ENCODE measurements around the gene CXCL1.

CXCL1 gene

DNA sequence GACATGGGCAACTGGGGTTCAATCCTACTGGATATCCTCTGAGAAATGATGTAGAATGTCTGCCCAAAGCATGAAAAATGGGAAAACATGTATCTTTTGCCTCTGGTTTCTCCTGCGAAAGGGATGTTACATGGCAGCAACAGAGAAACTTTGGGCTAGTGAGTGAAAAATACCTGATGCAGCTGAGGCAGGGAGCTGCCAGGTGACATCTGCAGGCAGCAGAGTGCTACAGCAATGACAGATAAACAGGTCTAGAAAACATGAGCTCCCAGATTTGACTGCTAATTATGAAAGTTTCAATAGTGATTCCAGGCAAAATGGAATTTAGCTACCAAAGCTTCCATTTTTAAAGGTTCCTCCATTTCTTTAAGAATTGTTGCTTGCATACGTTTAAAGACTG is 4.8 kb upstream of the CXCL1 start:
- H3K27ac ChIP-seq (replicated peaks) = no peak overlapping the region
- DNase-seq (ENCODE audit: low read depth in 1 of 2, low spot score in 1 of 2) = peak in 1 of 2 experiments; percentile 34
- TF ChIP-seq POLR2AphosphoS5 (IDR thresholded peaks at IDR 0.05; ENCODE audit: low read depth) (no peak), SPI1 (IDR thresholded peaks at IDR 0.05; ENCODE audit: borderline replicate concordance, low read depth) (no peak)
- TF ChIP-seq, protein P1, sequence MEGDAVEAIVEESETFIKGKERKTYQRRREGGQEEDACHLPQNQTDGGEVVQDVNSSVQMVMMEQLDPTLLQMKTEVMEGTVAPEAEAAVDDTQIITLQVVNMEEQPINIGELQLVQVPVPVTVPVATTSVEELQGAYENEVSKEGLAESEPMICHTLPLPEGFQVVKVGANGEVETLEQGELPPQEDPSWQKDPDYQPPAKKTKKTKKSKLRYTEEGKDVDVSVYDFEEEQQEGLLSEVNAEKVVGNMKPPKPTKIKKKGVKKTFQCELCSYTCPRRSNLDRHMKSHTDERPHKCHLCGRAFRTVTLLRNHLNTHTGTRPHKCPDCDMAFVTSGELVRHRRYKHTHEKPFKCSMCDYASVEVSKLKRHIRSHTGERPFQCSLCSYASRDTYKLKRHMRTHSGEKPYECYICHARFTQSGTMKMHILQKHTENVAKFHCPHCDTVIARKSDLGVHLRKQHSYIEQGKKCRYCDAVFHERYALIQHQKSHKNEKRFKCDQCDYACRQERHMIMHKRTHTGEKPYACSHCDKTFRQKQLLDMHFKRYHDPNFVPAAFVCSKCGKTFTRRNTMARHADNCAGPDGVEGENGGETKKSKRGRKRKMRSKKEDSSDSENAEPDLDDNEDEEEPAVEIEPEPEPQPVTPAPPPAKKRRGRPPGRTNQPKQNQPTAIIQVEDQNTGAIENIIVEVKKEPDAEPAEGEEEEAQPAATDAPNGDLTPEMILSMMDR (IDR thresholded peaks at IDR 0.05; ENCODE audit: insufficient read depth, low read length) = peak; percentile 1
- no peak overlapping the region for H3K4me3 ChIP-seq (replicated peaks; ENCODE audit: insufficient read depth, low read length)
- H3K27me3 ChIP-seq (ENCODE audit: insufficient read depth, poor library complexity, severe bottlenecking) = no peaks in the 10 kb centered on the region

GRCh38 chr4:73864961-73865360 is 4.2 kb upstream of the CXCL1 start:
- TF ChIP-seq, protein P1 (IDR thresholded peaks at IDR 0.05; ENCODE audit: insufficient read depth, low read length) = no peak
- TF ChIP-seq SPI1 (IDR thresholded peaks at IDR 0.05; ENCODE audit: borderline replicate concordance, low read depth) = no peak
- no peak for TF ChIP-seq POLR2AphosphoS5 (IDR thresholded peaks at IDR 0.05; ENCODE audit: low read depth)
- no peak for TF ChIP-seq GABPA (IDR thresholded peaks at IDR 0.05; ENCODE audit: low read depth)
- TF ChIP-seq REST (IDR thresholded peaks at IDR 0.05; ENCODE audit: insufficient replicate concordance, low read depth) = no peak
- DNase-seq (ENCODE audit: low read depth in 1 of 2, low spot score in 1 of 2) = no peak
- no peaks in the 10 kb centered on the region for H3K27me3 ChIP-seq (ENCODE audit: insufficient read depth, poor library complexity, severe bottlenecking)
- no peak overlapping the region for H3K4me3 ChIP-seq (replicated peaks; ENCODE audit: insufficient read depth, low read length)
- no peak overlapping the region for H3K27ac ChIP-seq (replicated peaks)

GRCh38 chr4:73865431-73866096 is 3.6 kb upstream of the CXCL1 start:
- Histone ChIP-seq H3K4me3 (replicated peaks; ENCODE audit: insufficient read depth, low read length) (no peak overlapping the region), H3K27me3 (ENCODE audit: insufficient read depth, poor library complexity, severe bottlenecking) (no peaks in the 10 kb centered on the region), H3K27ac (replicated peaks) (no peak overlapping the region)
- no peak for TF ChIP-seq SPI1 (IDR thresholded peaks at IDR 0.05; ENCODE audit: borderline replicate concordance, low read depth)
- no peak for TF ChIP-seq REST (IDR thresholded peaks at IDR 0.05; ENCODE audit: insufficient replicate concordance, low read depth)
- DNase-seq (ENCODE audit: low read depth in 1 of 2, low spot score in 1 of 2) = no peak

- Histone ChIP-seq H3K4me3 (replicated peaks; ENCODE audit: insufficient read depth, low read length) (no peak overlapping the region), H3K27me3 (ENCODE audit: insufficient read depth, poor library complexity, severe bottlenecking) (no peaks in the 10 kb centered on the region), H3K27ac (replicated peaks) (no peak overlapping the region)
- no peak for DNase-seq (ENCODE audit: low read depth in 1 of 2, low spot score in 1 of 2)
- TF ChIP-seq REST (IDR thresholded peaks at IDR 0.05; ENCODE audit: insufficient replicate concordance, low read depth) = no peak
- TF ChIP-seq SPI1 (IDR thresholded peaks at IDR 0.05; ENCODE audit: borderline replicate concordance, low read depth) = no peak
- TF ChIP-seq GABPA (IDR thresholded peaks at IDR 0.05; ENCODE audit: low read depth) = no peak
- TF ChIP-seq, protein P1 (IDR thresholded peaks at IDR 0.05; ENCODE audit: insufficient read depth, low read length) = no peak
- no peak for TF ChIP-seq POLR2AphosphoS5 (IDR thresholded peaks at IDR 0.05; ENCODE audit: low read depth)
Measured at GRCh38 chr4:73866246-73866645, 2.9 kb upstream of the CXCL1 start.

All from HL-60 (cell line).